Measurements from ENCODE around the gene CELA1.
"Not testable (repeated sequence)": the region's sequence is repeated elsewhere in the genome, so short reads cannot be mapped to it uniquely, and the experiment has no call there.

DNA sequence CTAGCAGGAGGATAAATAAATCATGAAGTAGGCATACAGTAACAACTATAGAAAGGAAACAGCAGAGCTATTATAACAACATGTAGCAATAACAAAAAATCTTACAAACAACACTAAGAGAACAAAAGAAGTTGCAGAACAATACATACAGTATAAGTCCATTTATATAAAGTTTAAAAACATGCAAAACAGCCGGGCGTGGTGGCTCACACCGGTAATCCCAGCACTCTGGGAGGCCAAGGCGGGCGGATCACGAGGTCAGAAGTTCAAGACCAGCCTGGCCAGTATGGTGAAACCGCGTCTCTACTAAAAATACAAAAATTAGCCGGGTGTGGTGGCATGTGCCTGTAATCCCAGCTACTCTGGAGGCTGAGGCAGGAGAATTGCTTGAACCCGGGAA is 52.4 kb downstream of the CELA1 start:
- TF ChIP-seq, protein P1, sequence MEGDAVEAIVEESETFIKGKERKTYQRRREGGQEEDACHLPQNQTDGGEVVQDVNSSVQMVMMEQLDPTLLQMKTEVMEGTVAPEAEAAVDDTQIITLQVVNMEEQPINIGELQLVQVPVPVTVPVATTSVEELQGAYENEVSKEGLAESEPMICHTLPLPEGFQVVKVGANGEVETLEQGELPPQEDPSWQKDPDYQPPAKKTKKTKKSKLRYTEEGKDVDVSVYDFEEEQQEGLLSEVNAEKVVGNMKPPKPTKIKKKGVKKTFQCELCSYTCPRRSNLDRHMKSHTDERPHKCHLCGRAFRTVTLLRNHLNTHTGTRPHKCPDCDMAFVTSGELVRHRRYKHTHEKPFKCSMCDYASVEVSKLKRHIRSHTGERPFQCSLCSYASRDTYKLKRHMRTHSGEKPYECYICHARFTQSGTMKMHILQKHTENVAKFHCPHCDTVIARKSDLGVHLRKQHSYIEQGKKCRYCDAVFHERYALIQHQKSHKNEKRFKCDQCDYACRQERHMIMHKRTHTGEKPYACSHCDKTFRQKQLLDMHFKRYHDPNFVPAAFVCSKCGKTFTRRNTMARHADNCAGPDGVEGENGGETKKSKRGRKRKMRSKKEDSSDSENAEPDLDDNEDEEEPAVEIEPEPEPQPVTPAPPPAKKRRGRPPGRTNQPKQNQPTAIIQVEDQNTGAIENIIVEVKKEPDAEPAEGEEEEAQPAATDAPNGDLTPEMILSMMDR (IDR thresholded peaks at IDR 0.05), result not testable (repeated sequence)
- not testable (repeated sequence) for TF ChIP-seq POLR2A (IDR thresholded peaks at IDR 0.05)

All from right lobe of liver (tissue), 4 donors.